NOMO-1 treated with dmso at 0.1 percent for 144 hours (cell line): ENCODE data around the gene HNRNPAB.
"Not testable (repeated sequence)": the region's sequence is repeated elsewhere in the genome, so short reads cannot be mapped to it uniquely, and the experiment has no call there.

Experiments
- DNase-seq: peaks from one replicate; lab custom pipeline; 2025; ENCODE audit not compliant: unreplicated experiment; lab: John Stamatoyannopoulos, UW

The HNRNPAB gene

GRCh38 chr5:178196281-178196812 is 8.0 kb upstream of the HNRNPAB start:
- no peak for DNase-seq

- no peak for DNase-seq
Observed at GRCh38 chr5:178196986-178197385, 7.3 kb upstream of the HNRNPAB start.

- DNase-seq: not testable (repeated sequence)
Observed at GRCh38 chr5:178198151-178198550, 6.2 kb upstream of the HNRNPAB start.

- DNase-seq: no peak
Observed at GRCh38 chr5:178198706-178199105, 5.6 kb upstream of the HNRNPAB start.

GRCh38 chr5:178199581-178200434 is 4.5 kb upstream of the HNRNPAB start:
- no peak for DNase-seq

- no peak for DNase-seq
Observed at GRCh38 chr5:178201221-178201926, 3.0 kb upstream of the HNRNPAB start.

GRCh38 chr5:178201927-178202235 is 2.5 kb upstream of the HNRNPAB start:
- DNase-seq: peak; percentile 62

GRCh38 chr5:178202541-178202940 is 1.8 kb upstream of the HNRNPAB start:
- no peak for DNase-seq

GRCh38 chr5:178203670-178204181 is 607 bp upstream of the HNRNPAB start:
- DNase-seq: no peak

- DNase-seq: peak; percentile 82
Observed at GRCh38 chr5:178204935-178205748, 809 bp downstream of the HNRNPAB start.

- DNase-seq: no peak
Observed at GRCh38 chr5:178205749-178206047, 1.4 kb downstream of the HNRNPAB start.

GRCh38 chr5:178206166-178207101 is 2.1 kb downstream of the HNRNPAB start:
- no peak for DNase-seq

- no peak for DNase-seq
Observed at GRCh38 chr5:178207183-178207916, 3.0 kb downstream of the HNRNPAB start.

- no peak for DNase-seq
Observed at GRCh38 chr5:178207917-178208280, 3.6 kb downstream of the HNRNPAB start.

- DNase-seq: no peak
Observed at GRCh38 chr5:178208540-178209227, 4.4 kb downstream of the HNRNPAB start.

- no peak for DNase-seq
Observed at GRCh38 chr5:178209334-178210072, 5.2 kb downstream of the HNRNPAB start.

GRCh38 chr5:178210073-178210535 is 5.8 kb downstream of the HNRNPAB start:
- DNase-seq: no peak

GRCh38 chr5:178210686-178211085 is 6.4 kb downstream of the HNRNPAB start:
- DNase-seq: no peak
